GM18508 (cell line): ENCODE data around the gene NOX1.
"Not testable (repeated sequence)": the region's sequence is repeated elsewhere in the genome, so short reads cannot be mapped to it uniquely, and the experiment has no call there.

ENCODE experiments used
- ATAC-seq: cut with Tn5 transposase; IDR thresholded peaks from one replicate; pipeline ENCODE4 v1.9.1; 2021; ENCODE audit warnings: moderate number of reproducible peaks; ENCODE audit not compliant: insufficient read depth, unreplicated experiment

Gene NOX1

DNA sequence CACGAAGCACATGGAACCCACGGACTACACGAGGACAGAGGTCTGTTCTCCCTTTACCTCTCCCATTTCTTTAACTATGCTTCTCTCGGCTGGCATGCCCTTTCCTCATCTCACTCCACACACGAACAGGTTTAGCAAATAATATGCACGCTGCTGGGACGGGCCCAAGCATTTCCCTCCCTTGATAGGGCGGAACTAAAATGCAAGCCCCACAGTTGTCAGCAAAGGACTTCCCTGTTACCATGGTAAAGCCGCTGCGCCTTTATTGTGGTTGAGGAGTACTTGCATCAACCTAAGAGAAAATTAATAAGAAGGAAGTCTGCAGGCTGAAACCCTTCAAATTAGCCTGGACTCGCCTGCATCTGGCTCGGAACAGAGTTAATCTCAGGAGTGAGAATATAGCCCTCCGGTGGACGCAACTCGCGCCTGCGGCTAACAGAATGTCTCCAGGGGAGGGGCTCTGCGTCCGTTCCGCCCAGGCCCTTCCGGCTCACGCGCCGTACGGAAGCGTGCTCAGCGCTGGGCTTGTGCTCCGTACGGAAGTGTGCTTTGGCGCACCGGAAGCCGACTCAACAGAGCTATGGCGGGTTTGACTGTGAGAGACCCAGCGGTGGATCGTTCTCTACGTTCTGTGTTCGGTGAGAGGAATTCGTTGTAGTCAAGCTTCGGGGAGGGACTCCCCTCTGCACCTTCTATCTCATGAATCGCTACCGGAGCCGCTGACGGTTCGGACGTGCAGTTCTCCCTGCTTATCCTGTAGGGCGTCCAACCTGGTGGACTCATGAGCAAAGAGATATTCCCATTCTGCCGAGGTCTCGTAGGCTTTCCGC, 54.1 kb downstream of the NOX1 start, which contains the start of gene CSTF2:
CSTF2 (plus strand) TSS at position 555 of the 830 bp plus-strand sequence; CDS start at position 581, 26 bp downstream.
- peak; percentile 94 for ATAC-seq

DNA sequence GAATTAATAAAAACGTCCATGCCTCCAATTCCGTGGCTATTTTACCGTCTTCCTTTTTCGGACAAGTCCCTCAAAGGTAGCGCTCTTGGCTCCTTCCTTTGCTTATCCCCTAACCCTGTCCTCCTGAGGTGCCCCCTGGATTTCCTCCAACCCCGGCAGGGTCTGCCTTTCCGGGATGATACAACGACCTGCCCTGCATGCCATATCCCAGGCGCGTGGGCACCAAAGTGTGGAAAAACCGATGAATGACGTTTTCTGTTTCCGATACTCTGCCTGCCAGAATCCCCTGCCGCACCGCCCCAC, 54.7 kb downstream of the NOX1 start:
- ATAC-seq: peak; percentile 1

DNA sequence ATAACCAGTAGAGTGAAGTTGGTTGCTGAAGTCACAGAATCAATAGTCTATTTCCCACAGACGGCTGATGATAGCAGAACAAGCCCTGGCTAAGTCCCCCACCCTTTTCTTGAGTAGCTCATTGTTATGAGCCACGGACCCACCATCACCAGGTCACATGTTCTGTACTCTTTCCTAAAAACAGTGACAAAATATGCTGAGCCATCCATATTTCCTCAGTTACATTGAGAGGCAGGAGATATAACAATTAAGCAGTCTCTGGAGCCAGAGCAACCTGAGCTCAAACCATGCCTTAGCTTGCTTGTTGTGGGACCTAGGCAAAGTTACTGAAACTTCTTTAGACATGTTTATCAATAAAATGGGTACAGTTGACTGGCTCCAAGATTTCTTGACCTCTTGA, 56.8 kb downstream of the NOX1 start:
- no peak for ATAC-seq

DNA sequence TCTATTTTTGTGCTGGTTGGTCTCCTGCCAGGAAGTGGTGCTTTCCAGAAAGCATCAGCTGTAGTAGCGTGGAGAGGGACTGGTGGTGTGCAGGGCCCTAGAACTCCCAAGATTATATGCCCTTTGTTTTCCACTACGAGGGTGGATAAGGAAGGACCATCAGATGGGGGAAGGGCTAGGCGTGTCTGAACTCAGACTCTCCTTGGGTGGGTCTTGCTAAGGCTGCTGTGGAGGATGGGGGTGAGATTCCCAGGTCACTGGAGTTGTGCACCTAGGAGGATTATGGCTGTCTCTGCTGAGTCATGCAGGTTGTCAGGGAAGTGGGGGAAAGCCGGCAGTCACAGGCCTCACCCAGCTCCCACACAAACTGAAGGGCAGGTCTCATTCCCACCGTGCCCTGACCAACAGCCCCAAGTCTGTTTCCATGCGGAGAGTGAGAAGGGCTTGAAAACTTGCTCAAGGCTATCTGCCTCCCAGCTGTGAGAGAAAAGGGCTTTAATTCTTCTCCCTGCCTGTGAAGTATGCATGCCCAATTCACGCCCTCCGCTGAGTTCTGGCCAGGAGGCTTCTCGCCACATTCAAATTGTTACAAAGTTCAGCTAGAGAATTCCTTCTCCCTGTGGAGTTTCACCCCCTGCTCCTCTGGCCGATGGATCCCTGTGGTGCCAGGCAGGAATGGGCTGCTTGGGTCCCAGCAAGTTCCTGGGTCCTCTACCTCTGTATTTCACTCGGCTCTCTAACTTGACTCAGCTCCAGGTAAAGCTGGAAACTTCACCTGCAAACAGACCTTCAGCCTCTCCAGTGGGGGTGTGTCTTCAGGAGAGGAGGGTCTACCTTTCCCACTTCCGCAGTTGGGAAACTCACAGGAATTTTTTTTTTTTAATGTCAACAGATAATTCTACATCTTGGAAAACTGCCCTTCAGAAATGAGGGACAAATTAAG, 61.7 kb downstream of the NOX1 start:
- ATAC-seq: no peak

DNA sequence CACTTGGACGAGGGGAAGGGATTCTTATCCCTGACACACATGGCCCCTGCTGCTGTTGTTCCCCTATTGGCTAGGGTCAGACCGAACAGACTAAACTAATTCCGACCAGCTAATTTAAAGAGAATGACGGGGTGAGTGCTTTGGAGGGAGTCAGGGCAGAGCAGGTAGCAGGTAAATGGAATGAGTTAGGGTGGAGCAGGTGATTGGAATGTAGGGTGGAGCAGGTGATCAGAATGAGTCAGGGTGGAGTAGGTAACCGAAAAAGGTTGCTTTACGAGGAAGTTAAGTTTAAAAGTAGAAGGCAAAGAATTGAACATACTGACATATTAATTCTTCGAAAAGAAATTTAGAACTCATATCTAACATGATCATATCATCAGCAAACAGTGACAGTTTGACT, 65.9 kb downstream of the NOX1 start:
- ATAC-seq: not testable (repeated sequence)

DNA sequence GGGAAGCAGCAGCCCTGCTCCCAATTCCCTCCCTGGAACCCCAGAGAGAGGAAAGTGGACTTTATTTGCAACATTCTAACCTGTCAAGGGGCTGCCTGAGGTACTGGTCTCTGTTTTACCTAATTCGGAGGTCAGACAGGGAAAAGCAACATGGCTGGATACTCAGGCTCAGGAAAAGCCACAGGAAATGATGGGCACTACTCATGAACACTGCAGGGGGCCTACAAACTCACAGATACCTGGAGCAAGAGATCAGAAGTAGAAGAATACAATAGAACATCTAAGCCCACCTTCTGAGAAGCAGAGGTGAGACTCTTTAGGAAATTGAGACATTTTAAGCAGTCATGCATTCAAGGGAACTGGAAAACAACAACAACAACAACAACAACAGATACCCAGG, 69.4 kb downstream of the NOX1 start:
- ATAC-seq: no peak

DNA sequence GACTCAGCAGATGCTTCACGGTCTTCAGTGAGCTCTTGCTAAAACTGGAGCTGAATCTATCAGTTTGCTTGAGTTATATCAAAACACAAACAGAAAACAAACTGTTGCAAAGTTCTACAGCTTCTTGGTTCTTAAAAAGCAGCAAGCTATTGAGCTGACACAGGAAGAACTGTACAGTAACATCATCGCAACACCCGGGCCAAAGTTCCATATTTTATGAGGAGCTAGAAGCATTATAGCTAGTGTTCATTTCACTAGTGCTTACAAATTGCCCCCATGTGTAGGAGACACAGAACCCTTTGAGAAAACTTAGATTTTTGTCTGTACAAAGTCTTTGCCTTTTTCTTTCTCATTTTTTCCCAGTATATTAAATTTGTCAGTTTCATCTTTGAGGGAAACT, 71.3 kb downstream of the NOX1 start:
- ATAC-seq: no peak

DNA sequence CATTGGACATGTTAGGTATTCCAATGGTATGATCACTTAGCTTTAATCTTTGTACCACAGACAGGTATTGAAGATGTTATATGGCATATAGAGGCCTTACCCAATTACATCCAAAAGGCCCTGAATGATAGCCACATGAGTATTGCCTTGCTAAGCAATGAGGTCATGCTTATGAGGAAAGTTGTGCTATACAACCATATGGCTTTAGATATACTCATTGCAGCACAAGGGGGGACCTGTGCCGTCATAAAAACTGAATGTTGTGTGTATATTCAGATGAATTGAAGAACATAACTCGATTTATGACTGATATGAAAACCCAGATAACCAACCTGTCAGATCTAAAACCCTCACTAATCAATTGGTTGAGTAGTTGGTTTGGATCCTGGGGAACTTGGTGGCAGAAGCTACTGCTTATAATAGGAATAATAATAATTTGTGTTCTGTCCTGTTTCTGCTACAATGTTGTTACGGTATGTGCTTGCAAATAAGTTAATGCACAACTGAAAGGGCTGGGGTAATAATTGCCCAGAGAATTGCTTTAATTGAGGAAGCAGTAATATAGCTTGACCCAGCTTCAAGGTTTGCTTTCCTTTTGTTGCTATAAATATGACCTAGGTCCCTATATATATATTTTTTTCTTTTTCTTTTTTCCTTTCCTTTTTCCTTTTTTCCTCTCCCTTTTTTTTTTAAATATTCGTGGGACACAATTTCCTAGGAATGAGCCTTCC, 75.5 kb downstream of the NOX1 start:
- no peak for ATAC-seq

DNA sequence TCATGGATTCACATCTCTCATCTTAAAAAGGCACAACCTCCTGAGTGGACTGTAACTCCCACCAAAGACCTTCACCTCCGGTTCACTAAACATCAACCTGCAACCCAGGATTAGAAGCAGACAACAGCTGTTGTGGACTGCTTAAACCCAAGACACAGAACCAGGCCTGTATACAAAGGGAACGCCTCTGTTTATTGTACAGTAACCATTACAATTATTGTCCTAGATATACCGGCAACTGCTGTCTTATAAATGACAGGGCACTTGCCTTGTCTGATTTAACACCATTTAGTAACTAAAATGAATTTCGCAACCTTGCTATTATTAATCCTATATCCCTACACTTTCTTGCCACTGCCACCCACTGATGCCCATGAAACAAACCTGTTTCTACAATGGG, 76.8 kb downstream of the NOX1 start:
- ATAC-seq: no peak

DNA sequence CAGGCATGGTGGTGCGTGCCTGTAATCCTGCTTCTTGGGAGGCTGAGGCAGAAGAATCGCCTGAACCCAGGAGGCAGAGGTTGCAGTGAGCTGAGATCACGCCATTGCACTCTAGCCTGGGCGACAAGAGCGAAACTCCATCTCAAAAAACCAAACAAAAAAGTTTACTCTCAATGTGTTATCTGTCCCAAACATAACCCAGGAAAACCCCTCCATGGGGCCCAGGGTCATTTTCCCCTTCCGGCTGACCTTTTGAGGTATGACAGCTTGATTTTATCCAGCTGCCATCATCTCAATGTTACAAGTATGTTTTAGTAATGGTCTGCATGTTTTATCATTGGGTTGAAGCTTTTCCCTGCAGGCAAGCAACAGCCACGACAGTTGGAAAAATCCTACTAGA, 77.8 kb downstream of the NOX1 start:
- not testable (repeated sequence) for ATAC-seq
